SK-N-DZ (cell line): ENCODE results near the gene LRP1B.

Experiments used
- DNase-seq: peaks from one replicate; pipeline ENCODE4 v3.0.0-alpha.2; 2015; ENCODE audit warnings: low spot score

LRP1B gene

GRCh38 chr2:140627885-140628284 lies 1502.9 kb downstream of the LRP1B start:
- DNase-seq, result no peak

GRCh38 chr2:140627136-140627535 lies 1503.7 kb downstream of the LRP1B start:
- DNase-seq, result no peak

GRCh38 chr2:140624200-140624599 lies 1506.6 kb downstream of the LRP1B start:
- no peak for DNase-seq

GRCh38 chr2:140621583-140622362 lies 1509.0 kb downstream of the LRP1B start:
- peak; percentile 16 for DNase-seq

GRCh38 chr2:140604788-140605187 lies 1526.0 kb downstream of the LRP1B start:
- no peak for DNase-seq

- DNase-seq, result no peak
Observed at GRCh38 chr2:140604096-140604495, 1526.7 kb downstream of the LRP1B start.

GRCh38 chr2:140603416-140603815 lies 1527.4 kb downstream of the LRP1B start:
- no peak for DNase-seq

GRCh38 chr2:140601801-140602200 lies 1529.0 kb downstream of the LRP1B start:
- DNase-seq, result no peak

- peak; percentile 39 for DNase-seq
Observed at GRCh38 chr2:140601342-140601741, 1529.5 kb downstream of the LRP1B start.

- DNase-seq, result no peak
Observed at GRCh38 chr2:140600116-140600515, 1530.7 kb downstream of the LRP1B start.

GRCh38 chr2:140597836-140598235 lies 1533.0 kb downstream of the LRP1B start:
- no peak for DNase-seq

- DNase-seq, result no peak
Observed at GRCh38 chr2:140597205-140597604, 1533.6 kb downstream of the LRP1B start.

GRCh38 chr2:140596447-140596846 lies 1534.4 kb downstream of the LRP1B start:
- no peak for DNase-seq

- no peak for DNase-seq
Observed at GRCh38 chr2:140595107-140595506, 1535.7 kb downstream of the LRP1B start.

GRCh38 chr2:140593132-140593531 lies 1537.7 kb downstream of the LRP1B start:
- no peak for DNase-seq

- no peak for DNase-seq
Observed at GRCh38 chr2:140589696-140590095, 1541.1 kb downstream of the LRP1B start.

- DNase-seq, result no peak
Observed at GRCh38 chr2:140589273-140589672, 1541.5 kb downstream of the LRP1B start.

GRCh38 chr2:140586379-140586778 lies 1544.4 kb downstream of the LRP1B start:
- DNase-seq, result peak; percentile 17

- DNase-seq, result no peak
Observed at GRCh38 chr2:140585016-140585415, 1545.8 kb downstream of the LRP1B start.

- DNase-seq, result no peak
Observed at GRCh38 chr2:140584471-140584870, 1546.3 kb downstream of the LRP1B start.

- peak; percentile 1 for DNase-seq
Observed at GRCh38 chr2:140580532-140581151, 1550.2 kb downstream of the LRP1B start.

- no peak for DNase-seq
Observed at GRCh38 chr2:140577453-140577852, 1553.4 kb downstream of the LRP1B start.

- DNase-seq, result no peak
Observed at GRCh38 chr2:140567734-140568133, 1563.1 kb downstream of the LRP1B start.
